Ovary (tissue), 9 donors: ENCODE measurements around the gene GUF1. TPM values are rescaled to one million over a fixed set of nuclear protein-coding genes. Genes with fewer than 3 reads are reported as not detected.

Experiments used
- DNase-seq, 5 donors: peaks; one replicate each; pipeline ENCODE4 v3.0.0-alpha.2; 2019 to 2020
- H3K27ac ChIP-seq, 2 donors: fragments of 200-600 bp; one replicate each; pipeline versions ENCODE4 v1.5.1 to v1.8.0; 2019 to 2022
- H3K27me3 ChIP-seq: fragments of 200-600 bp; one replicate; pipeline ENCODE4 v1.8.0; 2022
- H3K36me3 ChIP-seq: fragments of 200-600 bp; sonication (generic); one replicate; pipeline ENCODE4 v1.5.1; 2019
- H3K4me1 ChIP-seq: one replicate; pipeline ENCODE4 v1.8.1; 2013; ENCODE audit warnings: mild to moderate bottlenecking, moderate library complexity; ENCODE audit not compliant: insufficient read depth
- H3K4me3 ChIP-seq: fragments of 200-600 bp; sonication (generic); one replicate; pipeline ENCODE4 v1.5.1; 2017
- H3K9me3 ChIP-seq, 2 donors: fragments of 200-600 bp in 1 of 2; sonication (generic) in 1 of 2; one replicate each; pipeline versions ENCODE4 v1.5.1 to v1.8.1; 2013 to 2019; ENCODE audit warnings: mild to moderate bottlenecking in 1 of 2, moderate library complexity in 1 of 2
- CTCF ChIP-seq, 3 donors: fragments of 450-650 bp in 2 of 3; fragments of 200-600 bp in 1 of 3; IDR thresholded peaks; one replicate each; pipeline versions ENCODE4 v1.5.1 to v1.8.0; 2016 to 2022; ENCODE audit warnings: antibody characterized with exemption in 3 of 3, mild to moderate bottlenecking in 1 of 3
- EP300 ChIP-seq: sonication (generic); formaldehyde crosslinking; IDR thresholded peaks from one replicate; pipeline ENCODE4 v1.6.1; 2017; ENCODE audit warnings: antibody characterized with exemption
- POLR2A ChIP-seq: fragments of 450-650 bp; IDR thresholded peaks from one replicate; pipeline ENCODE4 v1.6.1; 2017; ENCODE audit warnings: antibody characterized with exemption, mild to moderate bottlenecking, moderate library complexity
- WGBS, 3 donors: extraction: QIAGEN DNeasy Blood & Tissue Kit in 1 of 3; methylation state at CpG; one replicate each; pipeline versions ENCODE4 v1.1.5 to v1.1.7; 2013 to 2017; 5-methylcytosine and 5-hydroxymethylcytosine counted together
- intact Hi-C, 4 donors: fragments of 100-400 bp; cut with DNase I; formaldehyde crosslinking; loops; one replicate each; pipeline versions ENCODE4 v1.11.0 to v1.15.1; 2022 to 2023
- polyA plus RNA-seq, 2 donors: library from polyadenylated mRNA; stranded (reverse); fragments of 200-250 nt in 1 of 2; fragments of 350-450 nt in 1 of 2; fragmentation: Illumina TruSeq in 1 of 2; extraction: RNeasy Lipid Tissue Mini Kit (QIAGEN cat#74804) in 1 of 2; gene quantifications; one replicate each; pipeline ENCODE4 v1.2.3, GENCODE V29; 2013 to 2014
- total RNA-seq, 7 donors: library from RNA; depleted of rRNA in 2 of 7; stranded (reverse); fragments of >200 nt in 2 of 7; fragmentation: NEBNext Ultra II Directional in 3 of 7; extraction: Animal tissue kit (Norgen Biotek cat#: 25700) in 3 of 7; gene quantifications; one replicate each; pipeline versions ENCODE4 v1.1.0 to v1.2.4, GENCODE V29; 2016 to 2023
- donor health status: DM: no; HTN: no; CAD: no; lungs with moderate emphysema.
- donor health status: DM: no; HTN: no; CAD: no.
- donor health status: Bipolar disorder and iron deficiency.
- donor health status: DM: yes; HTN: yes; CAD: no.
- donor health status: DM: no; HTN: no; CAD: no.
- donor health status: DM: yes; HTN: yes; CAD: no.

Gene GUF1
- total and polyA plus RNA-seq, 9 donors = 7.3 to 20.9 (median 12.7) TPM

GRCh38 chr4:44668526-44668925 is 9.7 kb upstream of the GUF1 start:
- no peak overlapping the region for H3K4me3 ChIP-seq
- TF ChIP-seq POLR2A (no peak), CTCF (IDR thresholded peaks at IDR 0.05) (no peak), EP300 (no peak)
- no peaks in the 10 kb centered on the region for H3K36me3 ChIP-seq
- no peaks in the 10 kb centered on the region for H3K9me3 ChIP-seq
- no peak overlapping the region for H3K27ac ChIP-seq
- WGBS, 3 donors = 44 to 86% (median 52%) methylated on average over 2 of the region's 2 CpGs
- no peaks in the 10 kb centered on the region for H3K27me3 ChIP-seq
- no peaks in the 10 kb centered on the region for H3K4me1 ChIP-seq
- intact Hi-C loops = no loop called here
- DNase-seq = no peak

GRCh38 chr4:44670506-44671199 is 7.6 kb upstream of the GUF1 start:
- intact Hi-C loops = no loop called here
- no peaks in the 10 kb centered on the region for H3K27me3 ChIP-seq
- WGBS, 3 donors = 63 to 78% (median 66%) methylated on average over 4 of the region's 4 CpGs
- H3K4me3 ChIP-seq = no peak overlapping the region
- no peaks in the 10 kb centered on the region for H3K4me1 ChIP-seq
- no peaks in the 10 kb centered on the region for H3K36me3 ChIP-seq
- DNase-seq = no peak
- H3K9me3 ChIP-seq = no peaks in the 10 kb centered on the region
- H3K27ac ChIP-seq = no peak overlapping the region
- TF ChIP-seq CTCF (IDR thresholded peaks at IDR 0.05) = no peak
- TF ChIP-seq POLR2A = no peak
- TF ChIP-seq EP300 = no peak

GRCh38 chr4:44671636-44672035 is 6.6 kb upstream of the GUF1 start:
- Histone ChIP-seq H3K27ac (no peak overlapping the region), H3K36me3 (no peaks in the 10 kb centered on the region), H3K9me3 (no peaks in the 10 kb centered on the region), H3K27me3 (no peaks in the 10 kb centered on the region), H3K4me3 (no peak overlapping the region), H3K4me1 (no peaks in the 10 kb centered on the region)
- intact Hi-C loops = no loop called here
- TF ChIP-seq POLR2A (no peak), CTCF (IDR thresholded peaks at IDR 0.05) (no peak), EP300 (no peak)
- WGBS, 3 donors = 89 to 91% (median 90%) methylated on average over 3 of the region's 3 CpGs
- DNase-seq = no peak

- no peaks in the 10 kb centered on the region for H3K4me1 ChIP-seq
- WGBS, 3 donors = 78 to 91% (median 82%) methylated on average over 1 of the region's 1 CpG
- no peaks in the 10 kb centered on the region for H3K36me3 ChIP-seq
- H3K27ac ChIP-seq = no peak overlapping the region
- H3K9me3 ChIP-seq = no peaks in the 10 kb centered on the region
- intact Hi-C loops = no loop called here
- H3K4me3 ChIP-seq = no peak overlapping the region
- TF ChIP-seq CTCF (IDR thresholded peaks at IDR 0.05) (no peak), EP300 (no peak), POLR2A (no peak)
- no peaks in the 10 kb centered on the region for H3K27me3 ChIP-seq
- DNase-seq = no peak
Observed at GRCh38 chr4:44674471-44674870, 3.7 kb upstream of the GUF1 start.
